Hepatocyte (in vitro differentiated cells): ENCODE data around the gene DOP1B.

Experiments
- CTCF ChIP-seq: fragments of 200-600 bp; sonication (generic); IDR thresholded peaks from 2 replicates; pipeline ENCODE4 v1.5.1; 2016; ENCODE audit warnings: antibody characterized with exemption, mild to moderate bottlenecking; ENCODE audit not compliant: poor library complexity
- EZH2 ChIP-seq: fragments of 200-600 bp; sonication (generic); IDR thresholded peaks from 2 replicates; pipeline ENCODE4 v1.6.1; 2016; ENCODE audit warnings: antibody characterized with exemption, mild to moderate bottlenecking, borderline replicate concordance
- EZH2phosphoT487 ChIP-seq: fragments of 200-600 bp; sonication (generic); IDR thresholded peaks from one replicate; pipeline ENCODE4 v1.6.1; 2018; ENCODE audit warnings: antibody characterized with exemption, mild to moderate bottlenecking, low read depth, moderate library complexity; ENCODE audit not compliant: unreplicated experiment, severe bottlenecking

GRCh38 chr21:36132696-36133095 lies 23.9 kb upstream of the DOP1B start:
- TF ChIP-seq CTCF (no peak), EZH2 (no peak), EZH2phosphoT487 (no peak)
